PC-3 (cell line): ENCODE results near the gene VTI1A.

Source experiments
- CTCF ChIP-seq: fragments of 300-600 bp; sonication (generic); conservative IDR thresholded peaks from 2 replicates; pipeline ENCODE4 v1.5.1; 2017; ENCODE audit warnings: antibody characterized with exemption, low read depth, mild to moderate bottlenecking, low read length
- EZH2 ChIP-seq: fragments of 300-600 bp; sonication (generic); IDR thresholded peaks from one replicate; pipeline ENCODE4 v1.6.1; 2017; ENCODE audit warnings: antibody characterized with exemption, mild to moderate bottlenecking, low read length; ENCODE audit not compliant: unreplicated experiment
- EZH2phosphoT487 ChIP-seq: fragments of 300-600 bp; sonication (generic); IDR thresholded peaks from 2 replicates; pipeline ENCODE4 v1.6.1; 2018; ENCODE audit warnings: mild to moderate bottlenecking, antibody characterized with exemption, low read length, borderline replicate concordance

GRCh38 chr10:112778579-112778978 lies 331.6 kb downstream of the VTI1A start:
- TF ChIP-seq CTCF (no peak), EZH2 (no peak), EZH2phosphoT487 (no peak)
